GM12878 (cell line): Measurements from ENCODE around the gene TOMM6.

Experiments
- CREM ChIP-seq: IDR thresholded peaks from 2 replicates; pipeline ENCODE4 v1.6.1; 2014; ENCODE audit warnings: antibody characterized with exemption, low read depth
- EZH2 ChIP-seq: IDR thresholded peaks from 2 replicates; pipeline ENCODE4 v1.6.1; 2012; ENCODE audit warnings: low read depth, mild to moderate bottlenecking, control low read depth, inconsistent platforms, low read length, borderline replicate concordance; ENCODE audit not compliant: control insufficient read depth
- HDGF ChIP-seq: fragments of 450-650 bp; IDR thresholded peaks from 2 replicates; pipeline ENCODE4 v1.6.1; 2016; ENCODE audit warnings: antibody characterized with exemption
- POLR2A ChIP-seq: IDR thresholded peaks from 2 replicates; pipeline ENCODE4 v1.6.1; 2011; ENCODE audit warnings: low read depth, mild to moderate bottlenecking, low read length
- POLR2AphosphoS5 ChIP-seq: IDR thresholded peaks from 2 replicates; pipeline ENCODE4 v1.6.1; 2011; ENCODE audit warnings: mild to moderate bottlenecking, low read length, inconsistent platforms
- YY1 ChIP-seq: IDR thresholded peaks from 2 replicates; pipeline ENCODE4 v1.6.1; 2011; ENCODE audit warnings: low read depth, mild to moderate bottlenecking, low read length

- TF ChIP-seq YY1 (no peak), CREM (no peak), POLR2A (no peak), POLR2AphosphoS5 (no peak), EZH2 (no peak), HDGF (no peak)
Observed at GRCh38 chr6:41741625-41742490, 45.6 kb upstream of the TOMM6 start.
